HEK293 (cell line): ENCODE data around the gene DOCK7.

ENCODE experiments used
- CTCF ChIA-PET: fragments of 350-600 bp; formaldehyde crosslinking; extraction: SDS; loops from one replicate; lab custom pipeline; 2021; ENCODE audit warnings: antibody characterized with exemption; lab: Yijun Ruan, JAX
- POLR2A ChIA-PET: fragments of 300-600 bp; formaldehyde crosslinking; extraction: SDS; loops from one replicate; lab custom pipeline; 2020; ENCODE audit warnings: antibody characterized with exemption, inconsistent platforms; lab: Yijun Ruan, JAX
- H3K27ac ChIP-seq: fragments of 200-500 bp; sonication (Bioruptor generic); 2 replicates; pipeline ENCODE4 v1.5.1; 2014; ENCODE audit warnings: low read depth, low read length, control low read depth, inconsistent platforms; ENCODE audit errors: extremely low read depth
- H3K36me3 ChIP-seq, 2 experiments: fragments of 200-500 bp in 1 of 2; sonication (Bioruptor generic) in 1 of 2; 1 replicate in 1 of 2; 2 replicates in 1 of 2; pipeline ENCODE4 v1.5.1; 2014 to 2017; ENCODE audit warnings: inconsistent platforms in 2 of 2, low read length in 2 of 2; ENCODE audit not compliant: control insufficient read depth in 2 of 2, insufficient read depth in 1 of 2
- H3K4me1 ChIP-seq: fragments of 200-500 bp; sonication (Bioruptor generic); 2 replicates; pipeline ENCODE4 v1.5.1; 2014; ENCODE audit warnings: mild to moderate bottlenecking, low read length, inconsistent platforms; ENCODE audit not compliant: control insufficient read depth, insufficient read depth
- H3K4me3 ChIP-seq: 2 replicates; pipeline ENCODE4 v1.5.1; 2011; ENCODE audit warnings: low read depth, mild to moderate bottlenecking, control low read depth, low read length, moderate library complexity
- H3K9me3 ChIP-seq: fragments of 200-500 bp; sonication (Bioruptor generic); 2 replicates; pipeline ENCODE4 v1.5.1; 2014; ENCODE audit warnings: low read depth, low read length, inconsistent platforms; ENCODE audit not compliant: control insufficient read depth, insufficient read depth
- BCL11A ChIP-seq: fragments of 450-650 bp; formaldehyde crosslinking; IDR thresholded peaks from 2 replicates; pipeline ENCODE4 v1.5.1; 2016; ENCODE audit warnings: low read depth, missing biosample characterization, missing genetic modification characterization
- HOXD13 ChIP-seq: sonication (generic); formaldehyde crosslinking; IDR thresholded peaks from 2 replicates; pipeline ENCODE4 v1.8.0; 2022; ENCODE audit warnings: missing genetic modification reagents, borderline replicate concordance
- YY1 ChIP-seq: fragments of 450-650 bp; formaldehyde crosslinking; IDR thresholded peaks from 2 replicates; pipeline ENCODE4 v1.5.1; 2018; ENCODE audit warnings: missing biosample characterization, missing genetic modification characterization
- ZFP37 ChIP-seq: fragments of 450-650 bp; formaldehyde crosslinking; IDR thresholded peaks from 2 replicates; pipeline ENCODE4 v1.5.1; 2016; ENCODE audit warnings: missing biosample characterization, missing genetic modification characterization
- ZNF121 ChIP-seq: fragments of 450-650 bp; formaldehyde crosslinking; IDR thresholded peaks from 2 replicates; pipeline ENCODE4 v1.5.1; 2016; ENCODE audit warnings: missing biosample characterization, missing genetic modification characterization
- ZNF155 ChIP-seq: fragments of 450-650 bp; formaldehyde crosslinking; IDR thresholded peaks from 2 replicates; pipeline ENCODE4 v1.5.1; 2016; ENCODE audit warnings: missing biosample characterization, missing genetic modification characterization
- ZNF174 ChIP-seq: fragments of 450-650 bp; formaldehyde crosslinking; IDR thresholded peaks from 2 replicates; pipeline ENCODE4 v1.5.0; 2017; ENCODE audit warnings: missing biosample characterization, mild to moderate bottlenecking, missing genetic modification characterization
- ZNF24 ChIP-seq: fragments of 450-650 bp; formaldehyde crosslinking; IDR thresholded peaks from 2 replicates; pipeline ENCODE4 v1.5.1; 2016; ENCODE audit warnings: missing biosample characterization, missing genetic modification characterization
- ZNF324 ChIP-seq: fragments of 450-650 bp; formaldehyde crosslinking; IDR thresholded peaks from 2 replicates; pipeline ENCODE4 v1.5.1; 2016; ENCODE audit warnings: missing biosample characterization, missing genetic modification characterization
- ZNF391 ChIP-seq: fragments of 450-650 bp; formaldehyde crosslinking; IDR thresholded peaks from 2 replicates; pipeline ENCODE4 v1.5.1; 2016; ENCODE audit warnings: low read depth, missing biosample characterization, missing genetic modification characterization, borderline replicate concordance
- ZNF544 ChIP-seq: fragments of 450-650 bp; formaldehyde crosslinking; IDR thresholded peaks from 2 replicates; pipeline ENCODE4 v1.5.0; 2017; ENCODE audit warnings: missing biosample characterization, missing genetic modification characterization
- ZNF621 ChIP-seq: fragments of 450-650 bp; formaldehyde crosslinking; IDR thresholded peaks from 2 replicates; pipeline ENCODE4 v1.5.1; 2017; ENCODE audit warnings: missing biosample characterization, missing genetic modification characterization
- ZNF624 ChIP-seq: fragments of 450-650 bp; formaldehyde crosslinking; IDR thresholded peaks from 2 replicates; pipeline ENCODE4 v1.5.1; 2017; ENCODE audit warnings: missing biosample characterization, missing genetic modification characterization
- ZNF629 ChIP-seq: fragments of 450-650 bp; formaldehyde crosslinking; IDR thresholded peaks from 2 replicates; pipeline ENCODE4 v1.5.1; 2017; ENCODE audit warnings: missing biosample characterization, missing genetic modification characterization
- ZNF670 ChIP-seq: fragments of 450-650 bp; formaldehyde crosslinking; IDR thresholded peaks from 2 replicates; pipeline ENCODE4 v1.5.1; 2016; ENCODE audit warnings: missing biosample characterization, missing genetic modification characterization, low read depth
- ZNF792 ChIP-seq: fragments of 450-650 bp; formaldehyde crosslinking; IDR thresholded peaks from 2 replicates; pipeline ENCODE4 v1.5.1; 2016; ENCODE audit warnings: missing biosample characterization, missing genetic modification characterization
- TF ChIP-seq, protein P1 (sequence below): fragments of 450-650 bp; formaldehyde crosslinking; IDR thresholded peaks from 2 replicates; pipeline ENCODE4 v1.5.1; 2016; ENCODE audit warnings: missing biosample characterization, missing genetic modification characterization
- TF ChIP-seq, protein P2 (sequence below): fragments of 450-650 bp; formaldehyde crosslinking; IDR thresholded peaks from 2 replicates; pipeline ENCODE4 v1.5.1; 2017; ENCODE audit warnings: missing biosample characterization, missing genetic modification characterization
- TF ChIP-seq, protein P3 (sequence below): fragments of 450-650 bp; formaldehyde crosslinking; IDR thresholded peaks from 2 replicates; pipeline ENCODE4 v1.5.1; 2017; ENCODE audit warnings: missing biosample characterization, missing genetic modification characterization
- TF ChIP-seq, protein P4 (sequence below): fragments of 450-650 bp; formaldehyde crosslinking; IDR thresholded peaks from 2 replicates; pipeline ENCODE4 v1.5.1; 2016; ENCODE audit warnings: missing biosample characterization, missing genetic modification characterization

DOCK7 gene

DNA sequence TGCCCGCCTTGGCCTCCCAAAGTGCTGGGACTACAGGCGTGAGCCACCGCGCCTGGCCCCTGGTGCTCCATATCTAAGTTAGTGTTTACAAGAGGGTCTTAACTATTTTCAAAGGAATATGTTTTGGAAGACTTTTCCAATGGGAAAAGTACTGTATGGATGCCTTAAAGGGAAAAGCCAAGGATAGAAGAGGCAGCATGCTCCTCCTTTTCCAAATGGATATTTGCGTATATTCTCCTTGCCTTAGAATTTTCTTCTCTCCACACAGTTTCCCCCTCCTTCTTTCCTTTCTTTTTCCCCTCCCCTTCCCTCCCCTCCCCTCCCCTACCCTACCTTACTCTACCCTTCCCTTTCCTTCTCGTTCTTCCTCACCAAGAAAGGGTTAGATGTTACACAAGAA is 29.3 kb upstream of the DOCK7 start (continued):
- TF ChIP-seq, protein P1, sequence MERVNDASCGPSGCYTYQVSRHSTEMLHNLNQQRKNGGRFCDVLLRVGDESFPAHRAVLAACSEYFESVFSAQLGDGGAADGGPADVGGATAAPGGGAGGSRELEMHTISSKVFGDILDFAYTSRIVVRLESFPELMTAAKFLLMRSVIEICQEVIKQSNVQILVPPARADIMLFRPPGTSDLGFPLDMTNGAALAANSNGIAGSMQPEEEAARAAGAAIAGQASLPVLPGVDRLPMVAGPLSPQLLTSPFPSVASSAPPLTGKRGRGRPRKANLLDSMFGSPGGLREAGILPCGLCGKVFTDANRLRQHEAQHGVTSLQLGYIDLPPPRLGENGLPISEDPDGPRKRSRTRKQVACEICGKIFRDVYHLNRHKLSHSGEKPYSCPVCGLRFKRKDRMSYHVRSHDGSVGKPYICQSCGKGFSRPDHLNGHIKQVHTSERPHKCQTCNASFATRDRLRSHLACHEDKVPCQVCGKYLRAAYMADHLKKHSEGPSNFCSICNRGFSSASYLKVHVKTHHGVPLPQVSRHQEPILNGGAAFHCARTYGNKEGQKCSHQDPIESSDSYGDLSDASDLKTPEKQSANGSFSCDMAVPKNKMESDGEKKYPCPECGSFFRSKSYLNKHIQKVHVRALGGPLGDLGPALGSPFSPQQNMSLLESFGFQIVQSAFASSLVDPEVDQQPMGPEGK: no peak

DNA sequence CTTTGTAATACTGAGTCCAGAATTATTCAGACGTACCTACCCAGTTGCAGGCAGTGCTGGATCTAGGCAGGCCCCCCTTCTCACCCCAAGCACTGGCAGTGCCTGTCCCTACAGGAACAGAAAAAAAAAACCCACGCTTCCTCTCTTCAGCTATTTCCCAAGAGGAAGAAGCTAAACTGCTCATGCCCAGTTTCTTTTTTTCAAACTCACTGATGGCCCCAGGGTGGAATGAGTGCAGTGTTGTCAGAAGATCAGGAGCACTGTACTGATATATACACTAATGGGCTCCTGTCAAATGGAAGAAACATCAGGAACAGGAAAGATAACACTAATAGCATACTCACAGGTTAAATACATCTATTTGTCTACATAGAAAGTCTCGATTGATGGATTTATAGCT is 28.2 kb upstream of the DOCK7 start:
- H3K4me3 ChIP-seq: no peak overlapping the region
- no peak overlapping the region for H3K27ac ChIP-seq
- no peaks in the 10 kb centered on the region for H3K4me1 ChIP-seq
- H3K9me3 ChIP-seq: no peaks in the 10 kb centered on the region
- CTCF ChIA-PET: no interaction called here
- no peaks in the 10 kb centered on the region for H3K36me3 ChIP-seq
- no peak for TF ChIP-seq ZFP37 (tag by site-specific recombination)
- no peak for TF ChIP-seq ZNF544 (tag by site-specific recombination)
- POLR2A ChIA-PET: no interaction called here

DNA sequence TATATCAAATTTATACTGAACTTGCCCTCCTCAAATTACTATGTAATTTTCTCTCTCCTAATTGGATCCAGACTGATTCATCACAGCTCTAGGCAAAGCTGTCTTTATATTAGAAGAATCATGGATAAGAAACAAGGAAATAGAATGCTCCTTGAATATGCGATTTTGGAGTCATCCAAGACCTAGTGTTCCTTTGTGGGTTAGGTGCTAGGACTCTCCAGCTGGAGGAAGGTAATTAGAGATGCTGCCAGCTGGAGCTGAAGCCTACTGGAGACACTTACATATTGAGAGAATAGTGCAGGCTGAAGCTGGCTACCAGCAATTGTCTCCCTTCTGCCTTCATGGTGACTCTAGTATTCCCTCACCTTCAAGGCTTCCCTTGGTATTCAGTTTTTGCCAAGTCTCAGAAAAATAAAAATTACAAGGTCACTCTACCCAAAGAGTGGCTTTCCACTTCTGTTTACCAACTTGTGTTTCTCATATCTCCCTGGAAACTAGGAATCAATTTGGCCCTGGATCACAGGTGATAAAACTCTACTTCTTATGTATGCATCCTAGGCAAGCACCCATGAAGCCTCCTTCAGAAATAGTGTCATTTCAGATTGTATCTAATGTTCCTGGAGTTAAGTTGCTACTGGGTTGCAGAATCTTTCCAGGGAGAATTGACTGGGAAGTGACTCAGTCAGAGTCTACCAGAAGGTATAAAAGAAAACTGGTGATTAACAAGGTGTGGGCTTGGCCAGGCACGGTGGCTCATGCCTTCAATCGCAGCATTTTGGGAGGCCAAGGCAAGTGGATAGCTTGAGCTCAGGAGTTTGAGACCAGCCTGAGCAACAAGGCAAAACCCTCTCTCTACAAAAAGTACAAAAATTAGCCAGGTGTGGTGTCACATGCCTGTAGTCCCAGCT is 24.4 kb upstream of the DOCK7 start:
- ChIA-PET CTCF (interaction anchor here (0.9 kb wide), 1 partner anchor 20 kb away, joined by 3 read pairs; no protein-coding TSS in a partner anchor), POLR2A (no interaction called here)
- no peaks in the 10 kb centered on the region for H3K9me3 ChIP-seq
- TF ChIP-seq YY1 (tag by site-specific recombination): no peak
- TF ChIP-seq ZNF629 (tag by site-specific recombination): no peak
- TF ChIP-seq ZNF670 (tag by site-specific recombination): no peak
- no peak for TF ChIP-seq ZNF624 (tag by site-specific recombination)
- no peak for TF ChIP-seq ZNF121 (tag by site-specific recombination)
- TF ChIP-seq HOXD13: no peak
- no peak for TF ChIP-seq ZNF621 (tag by site-specific recombination)
- no peak for TF ChIP-seq ZNF324
- TF ChIP-seq BCL11A (tag by site-specific recombination): no peak
- no peak for TF ChIP-seq ZNF792 (tag by site-specific recombination)
- TF ChIP-seq, protein P2, sequence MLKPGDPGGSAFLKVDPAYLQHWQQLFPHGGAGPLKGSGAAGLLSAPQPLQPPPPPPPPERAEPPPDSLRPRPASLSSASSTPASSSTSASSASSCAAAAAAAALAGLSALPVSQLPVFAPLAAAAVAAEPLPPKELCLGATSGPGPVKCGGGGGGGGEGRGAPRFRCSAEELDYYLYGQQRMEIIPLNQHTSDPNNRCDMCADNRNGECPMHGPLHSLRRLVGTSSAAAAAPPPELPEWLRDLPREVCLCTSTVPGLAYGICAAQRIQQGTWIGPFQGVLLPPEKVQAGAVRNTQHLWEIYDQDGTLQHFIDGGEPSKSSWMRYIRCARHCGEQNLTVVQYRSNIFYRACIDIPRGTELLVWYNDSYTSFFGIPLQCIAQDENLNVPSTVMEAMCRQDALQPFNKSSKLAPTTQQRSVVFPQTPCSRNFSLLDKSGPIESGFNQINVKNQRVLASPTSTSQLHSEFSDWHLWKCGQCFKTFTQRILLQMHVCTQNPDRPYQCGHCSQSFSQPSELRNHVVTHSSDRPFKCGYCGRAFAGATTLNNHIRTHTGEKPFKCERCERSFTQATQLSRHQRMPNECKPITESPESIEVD (tag by site-specific recombination): no peak
- TF ChIP-seq, protein P3, sequence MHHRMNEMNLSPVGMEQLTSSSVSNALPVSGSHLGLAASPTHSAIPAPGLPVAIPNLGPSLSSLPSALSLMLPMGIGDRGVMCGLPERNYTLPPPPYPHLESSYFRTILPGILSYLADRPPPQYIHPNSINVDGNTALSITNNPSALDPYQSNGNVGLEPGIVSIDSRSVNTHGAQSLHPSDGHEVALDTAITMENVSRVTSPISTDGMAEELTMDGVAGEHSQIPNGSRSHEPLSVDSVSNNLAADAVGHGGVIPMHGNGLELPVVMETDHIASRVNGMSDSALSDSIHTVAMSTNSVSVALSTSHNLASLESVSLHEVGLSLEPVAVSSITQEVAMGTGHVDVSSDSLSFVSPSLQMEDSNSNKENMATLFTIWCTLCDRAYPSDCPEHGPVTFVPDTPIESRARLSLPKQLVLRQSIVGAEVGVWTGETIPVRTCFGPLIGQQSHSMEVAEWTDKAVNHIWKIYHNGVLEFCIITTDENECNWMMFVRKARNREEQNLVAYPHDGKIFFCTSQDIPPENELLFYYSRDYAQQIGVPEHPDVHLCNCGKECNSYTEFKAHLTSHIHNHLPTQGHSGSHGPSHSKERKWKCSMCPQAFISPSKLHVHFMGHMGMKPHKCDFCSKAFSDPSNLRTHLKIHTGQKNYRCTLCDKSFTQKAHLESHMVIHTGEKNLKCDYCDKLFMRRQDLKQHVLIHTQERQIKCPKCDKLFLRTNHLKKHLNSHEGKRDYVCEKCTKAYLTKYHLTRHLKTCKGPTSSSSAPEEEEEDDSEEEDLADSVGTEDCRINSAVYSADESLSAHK: no peak
- no peak for TF ChIP-seq ZNF391 (tag by site-specific recombination)
- TF ChIP-seq ZNF155 (tag by site-specific recombination): no peak
- TF ChIP-seq ZNF174: no peak
- TF ChIP-seq, protein P4, sequence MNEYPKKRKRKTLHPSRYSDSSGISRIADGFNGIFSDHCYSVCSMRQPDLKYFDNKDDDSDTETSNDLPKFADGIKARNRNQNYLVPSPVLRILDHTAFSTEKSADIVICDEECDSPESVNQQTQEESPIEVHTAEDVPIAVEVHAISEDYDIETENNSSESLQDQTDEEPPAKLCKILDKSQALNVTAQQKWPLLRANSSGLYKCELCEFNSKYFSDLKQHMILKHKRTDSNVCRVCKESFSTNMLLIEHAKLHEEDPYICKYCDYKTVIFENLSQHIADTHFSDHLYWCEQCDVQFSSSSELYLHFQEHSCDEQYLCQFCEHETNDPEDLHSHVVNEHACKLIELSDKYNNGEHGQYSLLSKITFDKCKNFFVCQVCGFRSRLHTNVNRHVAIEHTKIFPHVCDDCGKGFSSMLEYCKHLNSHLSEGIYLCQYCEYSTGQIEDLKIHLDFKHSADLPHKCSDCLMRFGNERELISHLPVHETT: no peak
- no peak for TF ChIP-seq ZNF24 (tag by site-specific recombination)
- H3K27ac ChIP-seq: no peak overlapping the region
- no peaks in the 10 kb centered on the region for H3K4me1 ChIP-seq
- no peaks in the 10 kb centered on the region for H3K36me3 ChIP-seq
- no peak overlapping the region for H3K4me3 ChIP-seq
